ENCODE results near the gene LFNG. TPM values are rescaled to one million over a fixed set of nuclear protein-coding genes. Genes with fewer than 3 reads are reported as not detected.

LFNG gene
- total RNA-seq, 1 donor from 2014 or later, result 36.8 TPM

GRCh38 chr7:2572101-2572842, 52.7 kb downstream of the LFNG start:
- peaks cover 0 to 10% of the 10 kb centered on the region in 2 donors for H3K36me3 ChIP-seq
- peaks cover 4% of the 10 kb centered on the region for H3K4me1 ChIP-seq
- no peaks in the 10 kb centered on the region for H3K9me3 ChIP-seq
- H3K27me3 ChIP-seq, result no peaks in the 10 kb centered on the region
- TF ChIP-seq POLR2AphosphoS5 (IDR thresholded peaks at IDR 0.05; ENCODE audit: insufficient read depth in 1 of 2, low read depth in 1 of 2) (no peak), POLR2A (IDR thresholded peaks at IDR 0.05) (no peak), CTCF (IDR thresholded peaks at IDR 0.05) (no peak)
- H3K4me3 ChIP-seq, result no peak overlapping the region
- intact Hi-C loops (cut with DNase I), result loop anchor here (10.0 kb wide), 1 partner anchor 113 kb away; the partner anchor contains the start of gene AMZ1
- no peak for DNase-seq (ENCODE audit: extremely low spot score in 2 of 2)
- no peak overlapping the region for H3K27ac ChIP-seq

GRCh38 chr7:2573761-2574160, 54.2 kb downstream of the LFNG start:
- intact Hi-C loops (cut with DNase I), result loop anchor here (10.0 kb wide), 1 partner anchor 111 kb away; the partner anchor contains the start of gene AMZ1
- Histone ChIP-seq H3K27ac (no peak overlapping the region), H3K36me3 (peaks cover 0 to 15% of the 10 kb centered on the region in 2 donors)

GRCh38 chr7:2575046-2575732, 55.6 kb downstream of the LFNG start:
- no peak for DNase-seq (ENCODE audit: extremely low spot score in 2 of 2)
- peaks cover 0 to 15% of the 10 kb centered on the region in 2 donors for H3K36me3 ChIP-seq

More at GRCh38 chr7:2573761-2574160, 54.2 kb downstream of the LFNG start:
- Histone ChIP-seq H3K4me3 (no peak overlapping the region), H3K9me3 (no peaks in the 10 kb centered on the region), H3K4me1 (no peaks in the 10 kb centered on the region), H3K27me3 (no peaks in the 10 kb centered on the region)
- DNase-seq (ENCODE audit: extremely low spot score in 2 of 2), result no peak
- TF ChIP-seq POLR2AphosphoS5 (IDR thresholded peaks at IDR 0.05; ENCODE audit: insufficient read depth in 1 of 2, low read depth in 1 of 2) (no peak), CTCF (IDR thresholded peaks at IDR 0.05) (no peak), POLR2A (IDR thresholded peaks at IDR 0.05) (no peak)

GRCh38 chr7:2575733-2576340, 56.3 kb downstream of the LFNG start:
- TF ChIP-seq POLR2AphosphoS5 (IDR thresholded peaks at IDR 0.05; ENCODE audit: insufficient read depth in 1 of 2, low read depth in 1 of 2), result no peak
- TF ChIP-seq CTCF (IDR thresholded peaks at IDR 0.05), result no peak
- no peak for TF ChIP-seq POLR2A (IDR thresholded peaks at IDR 0.05)
- peaks cover 0 to 15% of the 10 kb centered on the region in 2 donors for H3K36me3 ChIP-seq
- no peak for DNase-seq (ENCODE audit: extremely low spot score in 2 of 2)
- no peak overlapping the region for H3K27ac ChIP-seq
- H3K27me3 ChIP-seq, result no peaks in the 10 kb centered on the region
- intact Hi-C loops (cut with DNase I), result loop anchor here (10.0 kb wide), 1 partner anchor 109 kb away; the partner anchor contains the start of gene AMZ1
- H3K4me1 ChIP-seq, result no peaks in the 10 kb centered on the region
- no peak overlapping the region for H3K4me3 ChIP-seq
- H3K9me3 ChIP-seq, result no peaks in the 10 kb centered on the region

More at GRCh38 chr7:2575046-2575732, 55.6 kb downstream of the LFNG start:
- Histone ChIP-seq H3K27ac (no peak overlapping the region), H3K27me3 (no peaks in the 10 kb centered on the region), H3K9me3 (no peaks in the 10 kb centered on the region), H3K4me3 (no peak overlapping the region), H3K4me1 (no peaks in the 10 kb centered on the region)
- TF ChIP-seq CTCF (IDR thresholded peaks at IDR 0.05), result no peak
- TF ChIP-seq POLR2AphosphoS5 (IDR thresholded peaks at IDR 0.05; ENCODE audit: insufficient read depth in 1 of 2, low read depth in 1 of 2), result no peak
- TF ChIP-seq POLR2A (IDR thresholded peaks at IDR 0.05), result no peak
- intact Hi-C loops (cut with DNase I), result loop anchor here (10.0 kb wide), 1 partner anchor 110 kb away; the partner anchor contains the start of gene AMZ1

Measured in vagina (tissue), 2 donors.